Measurements from ENCODE around the gene SPOCD1.

The SPOCD1 gene

GRCh38 chr1:31768407-31768907, 47.4 kb downstream of the SPOCD1 start:
- DNase-seq (ENCODE audit: low read depth): no peak
- no peak for TF ChIP-seq CTCF (IDR thresholded peaks at IDR 0.05; ENCODE audit: insufficient read depth, low read depth, low read length, missing control alignments)
- H3K4me3 ChIP-seq (ENCODE audit: low read depth, low read length): no peak overlapping the region

- H3K4me3 ChIP-seq (ENCODE audit: low read depth, low read length): no peak overlapping the region
- TF ChIP-seq CTCF (IDR thresholded peaks at IDR 0.05; ENCODE audit: insufficient read depth, low read depth, low read length, missing control alignments): no peak
- DNase-seq (ENCODE audit: low read depth): no peak
Observed at GRCh38 chr1:31767225-31767624, 48.6 kb downstream of the SPOCD1 start.

- TF ChIP-seq CTCF (IDR thresholded peaks at IDR 0.05; ENCODE audit: insufficient read depth, low read depth, low read length, missing control alignments): no peak
Observed at GRCh38 chr1:31765516-31765915, 50.3 kb downstream of the SPOCD1 start.

DNA sequence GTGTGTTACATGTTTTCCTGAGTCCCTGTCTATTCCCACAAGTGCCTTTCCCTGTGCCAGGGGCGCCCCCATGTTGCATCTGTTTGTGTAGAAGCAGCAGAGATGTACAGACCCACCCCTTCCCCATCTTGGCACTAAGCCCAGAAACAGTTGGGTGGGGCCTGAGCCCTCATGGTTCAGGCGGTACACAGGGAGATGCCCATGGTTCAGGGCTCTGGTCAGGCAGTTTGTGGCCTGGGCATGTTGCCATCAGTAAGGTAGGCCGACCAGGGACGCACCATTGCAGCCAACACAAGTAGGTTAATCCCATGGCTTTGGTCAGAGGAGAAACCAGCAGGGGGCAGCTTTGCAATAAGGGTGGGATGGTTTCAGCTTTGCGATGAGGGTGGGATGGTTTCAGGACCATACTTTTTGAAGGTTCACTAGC, 50.8 kb downstream of the SPOCD1 start:
- no peak for TF ChIP-seq CTCF (IDR thresholded peaks at IDR 0.05; ENCODE audit: insufficient read depth, low read depth, low read length, missing control alignments)
- peak; percentile 19 for DNase-seq (ENCODE audit: low read depth)
- H3K4me3 ChIP-seq (ENCODE audit: low read depth, low read length): no peak overlapping the region

More at GRCh38 chr1:31765516-31765915, 50.3 kb downstream of the SPOCD1 start:
- no peak overlapping the region for H3K4me3 ChIP-seq (ENCODE audit: low read depth, low read length)
- DNase-seq (ENCODE audit: low read depth): no peak

GRCh38 chr1:31764312-31765040, 51.3 kb downstream of the SPOCD1 start, which contains the start of gene ADGRB2:
ADGRB2 (minus strand) TSS chr1:31764340; CDS start chr1:31757221, 7,119 bp downstream.
- TF ChIP-seq CTCF (IDR thresholded peaks at IDR 0.05; ENCODE audit: insufficient read depth, low read depth, low read length, missing control alignments): no peak
- DNase-seq (ENCODE audit: low read depth): no peak

DNA sequence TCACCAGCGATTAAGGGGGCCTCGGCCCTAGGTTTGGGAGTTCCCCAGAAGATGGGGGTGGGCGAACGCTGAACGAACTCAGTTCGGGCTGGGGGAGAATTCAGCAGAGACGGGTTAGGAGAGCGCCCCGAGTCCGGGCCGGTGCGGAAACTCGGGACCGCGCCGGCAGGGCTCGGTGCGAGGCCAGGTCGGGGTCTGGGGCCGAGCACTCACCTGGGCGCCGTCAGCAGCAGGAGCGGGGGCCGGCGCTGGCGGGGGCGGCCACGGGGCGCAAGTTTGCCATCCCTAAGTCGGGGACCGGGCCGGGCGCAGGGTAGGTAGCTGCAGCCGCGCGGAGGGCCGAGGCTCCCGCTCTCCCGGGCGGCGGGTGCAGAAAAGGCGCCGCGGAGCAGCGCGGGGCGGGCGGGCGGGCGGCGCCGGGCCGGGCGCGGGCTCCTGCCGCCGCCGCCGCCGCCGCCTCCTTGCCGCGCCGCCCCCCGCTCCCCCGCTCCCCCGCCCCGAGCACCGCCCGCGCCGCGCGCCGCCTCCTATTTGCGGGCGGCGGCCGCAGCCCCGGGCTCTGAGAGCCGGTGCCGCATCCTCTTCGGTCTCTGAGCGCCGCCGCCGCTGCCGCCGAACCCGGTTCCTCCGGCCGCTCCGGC, 52.0 kb downstream of the SPOCD1 start:
- DNase-seq (ENCODE audit: low read depth): no peak
- no peak for TF ChIP-seq CTCF (IDR thresholded peaks at IDR 0.05; ENCODE audit: insufficient read depth, low read depth, low read length, missing control alignments)
- peak overlapping the region; percentile 21; the same call in 1 of the 2 replicates for H3K4me3 ChIP-seq (ENCODE audit: low read depth, low read length)

More at GRCh38 chr1:31764312-31765040, 51.3 kb downstream of the SPOCD1 start, which contains the start of gene ADGRB2:
- peak within 1 kb of the TSS; percentile 21; the same call in 1 of the 2 replicates for H3K4me3 ChIP-seq (ENCODE audit: low read depth, low read length)

All from GM12865 (cell line).